Medulla oblongata (tissue), 1 donor: ENCODE data around the gene MRPL39.

Source experiments
- DNase-seq: peaks from one replicate; pipeline ENCODE4 v3.0.0-alpha.2; 2015; ENCODE audit errors: extremely low spot score

MRPL39 gene

GRCh38 chr21:25614441-25614840, 7.2 kb upstream of the MRPL39 start:
- DNase-seq, result no peak

- peak; percentile 90 for DNase-seq
Measured at GRCh38 chr21:25608044-25608737, 910 bp upstream of the MRPL39 start.

GRCh38 chr21:25589887-25590286, 17.4 kb downstream of the MRPL39 start:
- no peak for DNase-seq

- DNase-seq, result no peak
Measured at GRCh38 chr21:25586791-25587190, 20.5 kb downstream of the MRPL39 start.

- DNase-seq, result no peak
Measured at GRCh38 chr21:25586326-25586725, 21.0 kb downstream of the MRPL39 start.

- no peak for DNase-seq
Measured at GRCh38 chr21:25584833-25585676, 22.2 kb downstream of the MRPL39 start.

GRCh38 chr21:25583370-25584130, 23.7 kb downstream of the MRPL39 start:
- no peak for DNase-seq

GRCh38 chr21:25582888-25583287, 24.4 kb downstream of the MRPL39 start:
- DNase-seq, result no peak

GRCh38 chr21:25582164-25582790, 25.0 kb downstream of the MRPL39 start:
- no peak for DNase-seq

GRCh38 chr21:25581582-25581981, 25.7 kb downstream of the MRPL39 start:
- DNase-seq, result no peak

- DNase-seq, result no peak
Measured at GRCh38 chr21:25580912-25581260, 26.4 kb downstream of the MRPL39 start.

- DNase-seq, result no peak
Measured at GRCh38 chr21:25579226-25580013, 27.9 kb downstream of the MRPL39 start.

GRCh38 chr21:25578056-25578961, 29.0 kb downstream of the MRPL39 start:
- DNase-seq, result no peak

- DNase-seq, result no peak
Measured at GRCh38 chr21:25577424-25578055, 29.7 kb downstream of the MRPL39 start.

- DNase-seq, result no peak
Measured at GRCh38 chr21:25573409-25574206, 33.7 kb downstream of the MRPL39 start.

GRCh38 chr21:25572861-25573310, 34.4 kb downstream of the MRPL39 start:
- no peak for DNase-seq

GRCh38 chr21:25571726-25572121, 35.6 kb downstream of the MRPL39 start:
- peak; percentile 17 for DNase-seq

- DNase-seq, result no peak
Measured at GRCh38 chr21:25569711-25570110, 37.6 kb downstream of the MRPL39 start.

- no peak for DNase-seq
Measured at GRCh38 chr21:25569084-25569483, 38.2 kb downstream of the MRPL39 start.
